HK-2 (cell line): ENCODE data around the gene CD81.
A peak's percentile ranks its signal among the peaks of the same experiment; 100 is the strongest.
"Not testable (repeated sequence)": the region's sequence is repeated elsewhere in the genome, so short reads cannot be mapped to it uniquely, and the experiment has no call there.

Experiments
- DNase-seq: peaks from one replicate; pipeline ENCODE4 v3.0.0-alpha.2; 2018; ENCODE audit not compliant: unreplicated experiment

CD81 gene

GRCh38 chr11:2357246-2357645 is 19.9 kb upstream of the CD81 start:
- DNase-seq = no peak

DNA sequence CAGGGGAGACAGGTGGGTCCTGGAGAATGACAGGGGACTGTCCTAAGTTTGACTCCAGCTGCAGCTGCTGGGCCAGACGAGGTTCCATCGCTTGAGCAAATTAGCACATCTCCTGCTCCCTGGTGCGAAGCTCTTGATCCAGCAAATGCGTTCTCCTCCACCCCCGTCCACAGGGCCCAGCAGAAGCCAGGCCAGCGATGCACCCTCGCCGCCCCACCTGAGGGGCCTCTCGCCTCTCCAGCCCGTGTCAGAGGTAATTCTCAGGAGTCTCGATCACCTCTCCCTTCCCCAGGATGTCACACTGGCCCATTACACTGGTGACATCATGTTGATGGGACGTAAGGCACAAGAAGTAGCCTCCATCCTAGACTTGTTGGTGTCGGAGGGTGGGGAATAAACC is 19.5 kb upstream of the CD81 start:
- DNase-seq = not testable (repeated sequence)

GRCh38 chr11:2358754-2359442 is 18.2 kb upstream of the CD81 start:
- DNase-seq = no peak

GRCh38 chr11:2359557-2359956 is 17.6 kb upstream of the CD81 start:
- no peak for DNase-seq

GRCh38 chr11:2360081-2360642 is 16.9 kb upstream of the CD81 start:
- DNase-seq = no peak

- no peak for DNase-seq
Observed at GRCh38 chr11:2361565-2361964, 15.5 kb upstream of the CD81 start.

- DNase-seq = no peak
Observed at GRCh38 chr11:2362414-2362813, 14.7 kb upstream of the CD81 start.

GRCh38 chr11:2363130-2363529 is 14.0 kb upstream of the CD81 start:
- no peak for DNase-seq

DNA sequence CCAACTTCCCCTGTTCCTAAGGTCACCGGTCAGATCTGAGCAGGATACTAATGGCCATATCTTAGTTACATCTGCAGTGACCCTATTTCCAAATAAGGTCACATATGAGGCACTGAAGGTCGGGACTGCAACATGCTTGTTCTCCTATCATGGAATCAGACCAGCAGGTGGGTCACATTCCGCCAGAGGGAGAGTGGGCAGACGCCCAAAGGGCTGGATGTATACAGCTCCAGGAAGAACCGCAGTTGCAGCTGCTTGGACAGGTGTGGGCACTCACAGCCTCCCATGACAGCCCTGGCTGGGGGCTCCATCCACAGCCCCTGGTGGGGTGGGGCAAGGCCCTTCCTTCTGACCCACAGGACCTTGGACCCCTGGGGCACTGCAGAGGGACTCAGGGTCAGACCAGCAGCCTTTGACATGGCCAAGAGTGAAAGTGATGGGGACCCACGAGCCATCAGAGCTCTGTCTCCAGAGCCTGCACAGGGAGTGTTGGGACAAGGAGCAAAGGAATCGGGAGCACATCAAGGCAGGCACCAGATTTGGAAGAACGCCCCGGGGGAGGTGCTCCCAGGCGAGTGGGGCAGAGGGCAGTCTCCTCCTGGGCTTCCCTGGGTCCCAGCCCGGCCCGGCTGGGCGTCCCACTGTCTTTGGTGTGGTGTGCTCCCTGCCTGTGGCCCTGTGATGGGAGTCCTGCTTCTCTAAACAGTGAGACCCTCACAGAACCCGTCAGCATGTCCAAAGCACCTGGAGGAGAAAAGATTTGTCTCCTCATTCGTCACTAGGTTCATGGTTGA is 13.3 kb upstream of the CD81 start:
- no peak for DNase-seq

DNA sequence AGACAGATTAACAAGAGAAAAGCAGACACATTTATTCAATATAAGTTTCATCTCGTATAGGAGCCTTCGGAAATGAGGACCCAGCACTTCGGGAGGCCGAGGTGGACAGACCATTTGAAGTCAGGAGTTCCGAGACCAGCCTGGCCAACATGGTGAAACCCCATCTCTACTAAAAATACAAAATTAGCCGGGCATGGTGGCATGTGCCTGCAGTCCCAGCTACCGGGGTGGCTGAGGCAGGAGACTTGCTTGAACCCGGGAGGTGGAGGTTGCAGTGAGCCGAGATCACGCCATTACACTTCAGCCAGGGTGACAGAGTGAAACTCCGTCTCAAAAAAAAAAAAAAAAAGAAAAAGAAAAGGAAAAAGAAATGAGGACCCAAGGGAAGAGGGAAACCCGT is 12.7 kb upstream of the CD81 start:
- DNase-seq = not testable (repeated sequence)

DNA sequence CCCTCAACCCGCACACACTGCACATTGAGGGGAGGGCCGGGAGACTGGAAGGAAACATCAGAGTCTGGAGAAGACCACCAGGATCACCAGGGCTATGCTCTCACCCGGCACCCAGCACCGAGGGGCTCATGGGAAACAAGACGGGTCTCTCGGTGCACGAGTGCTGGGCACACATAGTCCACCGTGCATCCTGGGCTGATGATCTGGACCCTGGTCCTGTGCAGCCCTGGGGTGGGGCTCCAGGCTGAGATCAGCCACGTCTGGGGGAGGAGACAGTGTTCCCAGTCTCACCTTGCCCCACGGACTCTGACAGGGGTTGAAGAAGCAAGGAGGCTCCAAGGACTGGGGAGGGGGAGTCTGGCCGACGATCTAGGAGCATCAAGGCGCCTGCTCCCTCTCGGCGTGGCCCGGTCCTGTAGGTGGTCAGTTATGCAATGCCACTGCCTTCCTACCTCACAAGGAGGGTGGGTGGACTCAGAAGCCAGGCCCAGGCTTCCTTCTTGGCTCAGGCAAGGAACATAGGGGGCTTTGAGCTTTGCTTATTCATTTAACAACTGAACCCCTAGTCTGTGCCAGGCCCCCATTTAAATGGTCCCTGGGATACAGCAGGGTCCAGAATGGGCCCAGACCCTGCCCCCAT is 11.4 kb upstream of the CD81 start:
- no peak for DNase-seq

DNA sequence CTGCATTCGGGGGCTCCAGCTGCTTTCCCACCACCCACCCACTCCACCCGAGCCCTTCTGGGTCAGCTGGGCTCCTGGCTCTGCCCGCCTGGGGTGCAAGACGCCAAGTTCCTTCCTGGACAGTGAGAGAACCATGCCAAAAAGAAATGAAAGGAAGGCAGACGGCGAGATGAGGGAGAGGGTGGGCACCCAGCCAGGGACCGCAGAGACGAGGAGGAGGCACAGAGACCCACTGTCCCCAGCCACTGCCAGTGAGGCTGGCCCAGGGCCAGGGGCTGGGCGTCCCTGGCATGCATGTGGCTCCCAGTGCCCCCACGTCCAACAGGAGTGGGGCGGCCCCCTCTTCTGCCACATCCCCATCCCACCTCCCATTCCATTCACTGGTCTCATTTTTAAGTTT is 10.8 kb upstream of the CD81 start:
- no peak for DNase-seq

DNA sequence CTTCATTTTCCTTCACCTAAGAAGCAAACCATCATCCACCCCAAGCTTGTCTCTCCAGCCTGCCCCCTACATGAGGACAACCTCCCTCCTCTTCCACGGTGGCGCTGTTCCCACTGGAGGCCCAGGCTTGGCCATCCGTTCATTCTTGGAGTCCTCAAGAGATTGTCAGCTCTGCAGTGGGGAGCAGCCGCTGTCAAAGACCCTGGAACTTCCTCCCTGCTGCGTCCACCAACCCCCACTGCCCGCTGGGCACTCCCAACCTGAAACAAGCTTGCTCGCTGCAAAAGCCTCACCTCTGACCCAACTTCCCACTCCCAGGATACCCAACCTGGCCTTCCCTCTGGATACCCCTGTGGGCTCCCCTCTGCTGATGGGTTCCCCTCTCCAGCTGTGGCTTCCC is 10.4 kb upstream of the CD81 start:
- DNase-seq = no peak

GRCh38 chr11:2367266-2368160 is 9.6 kb upstream of the CD81 start:
- DNase-seq = no peak

- no peak for DNase-seq
Observed at GRCh38 chr11:2368178-2368850, 8.8 kb upstream of the CD81 start.

- DNase-seq = no peak
Observed at GRCh38 chr11:2368851-2369180, 8.3 kb upstream of the CD81 start.

DNA sequence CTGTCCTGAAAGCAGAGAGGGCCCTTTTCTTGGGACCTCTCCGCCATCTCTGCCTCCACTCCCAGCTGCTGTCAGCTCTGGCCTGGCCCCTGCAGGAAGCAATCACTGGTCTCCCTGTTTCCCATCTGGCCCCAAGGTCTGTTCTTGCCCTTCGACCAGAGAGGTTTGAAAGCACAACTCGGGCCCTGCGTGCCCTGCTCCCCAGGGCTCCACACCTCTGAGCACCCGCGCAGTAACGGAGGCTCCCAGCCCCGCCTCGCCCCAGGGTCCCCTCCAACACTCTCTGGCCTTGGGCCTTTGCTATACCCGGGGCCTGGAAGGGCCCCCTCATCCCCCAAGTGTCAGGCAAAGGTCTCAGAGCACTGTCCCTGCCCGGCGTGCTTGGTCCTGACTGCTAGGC is 7.8 kb upstream of the CD81 start:
- no peak for DNase-seq

DNA sequence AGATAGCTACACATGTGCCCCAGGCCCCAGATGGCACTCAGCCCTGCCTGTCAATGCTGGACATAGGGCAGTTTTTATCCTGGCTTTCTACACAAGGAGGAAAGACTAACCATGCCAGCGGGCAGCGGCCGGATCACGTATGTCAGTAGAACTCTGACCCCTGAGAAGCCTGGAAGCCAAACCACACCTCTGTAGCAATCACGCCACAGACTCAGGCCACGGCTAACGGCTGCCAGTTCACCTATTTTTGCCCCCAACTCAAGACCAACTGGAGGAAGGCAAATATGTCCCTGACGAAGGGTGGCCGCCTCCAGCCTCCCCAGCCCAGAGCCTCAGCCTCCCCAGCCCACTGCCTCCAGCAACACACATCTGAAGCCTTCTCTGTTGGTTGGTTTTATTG is 7.2 kb upstream of the CD81 start:
- DNase-seq = no peak

DNA sequence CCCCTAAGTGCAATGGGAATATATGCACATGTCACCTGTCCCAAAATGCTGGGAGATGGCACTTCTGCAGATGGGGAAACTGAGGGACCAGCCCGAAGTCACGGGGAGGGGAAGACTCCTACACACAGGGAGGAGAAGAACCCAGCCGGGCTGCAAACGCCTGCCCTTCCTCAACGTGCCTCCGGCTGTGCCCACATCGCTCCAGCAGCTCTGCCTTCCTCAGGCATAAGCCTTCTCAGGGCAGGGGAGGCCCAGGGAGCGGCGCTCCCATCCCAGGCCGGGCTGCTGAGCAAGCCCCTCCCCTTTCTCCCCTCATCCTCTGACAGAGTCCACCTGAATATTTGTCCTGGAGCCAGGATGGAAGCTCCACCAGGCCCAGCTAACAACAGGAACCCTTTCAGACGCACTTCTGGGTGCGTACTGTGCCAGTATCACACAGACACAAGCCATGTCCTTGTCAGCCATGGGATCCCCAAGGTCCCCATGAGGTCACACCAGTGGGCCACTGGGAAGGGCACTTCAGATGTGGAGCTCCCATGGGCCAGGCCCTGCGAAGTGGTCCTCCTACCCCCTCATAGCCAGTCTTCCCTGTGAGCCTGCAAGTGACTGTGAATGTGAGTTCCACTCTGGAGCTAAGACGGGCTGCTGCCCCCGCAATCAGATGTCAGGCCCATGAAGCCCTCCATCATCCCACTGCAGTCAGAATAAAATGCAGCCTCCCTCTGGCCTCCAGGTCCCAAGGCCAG is 2.5 kb upstream of the CD81 start:
- no peak for DNase-seq

GRCh38 chr11:2375341-2375853 is 1.7 kb upstream of the CD81 start:
- peak; percentile 20 for DNase-seq
